ENCODE measurements around the gene RAP1A.

The RAP1A gene

GRCh38 chr1:111619635-111620440, at the start of gene RAP1A:
RAP1A (plus strand) TSS chr1:111619789; CDS start chr1:111691361, 71,572 bp downstream.
- FAIRE-seq (no peak), DNase-seq (ENCODE audit: insufficient read length, low spot score) (peak; percentile 80)

GRCh38 chr1:111569913-111570312, 49.7 kb upstream of the RAP1A start:
- DNase-seq (ENCODE audit: insufficient read length, low spot score) (no peak), FAIRE-seq (no peak)

- FAIRE-seq: no peak
- DNase-seq (ENCODE audit: insufficient read length, low spot score): no peak
Measured at GRCh38 chr1:111570781-111571181, 48.8 kb upstream of the RAP1A start.

GRCh38 chr1:111571239-111571638, 48.4 kb upstream of the RAP1A start:
- FAIRE-seq: no peak
- DNase-seq (ENCODE audit: insufficient read length, low spot score): no peak

- FAIRE-seq: no peak
- DNase-seq (ENCODE audit: insufficient read length, low spot score): peak; percentile 19
Measured at GRCh38 chr1:111571987-111572386, 47.6 kb upstream of the RAP1A start.

- DNase-seq (ENCODE audit: insufficient read length, low spot score): no peak
- no peak for FAIRE-seq
Measured at GRCh38 chr1:111576547-111576946, 43.0 kb upstream of the RAP1A start.

- DNase-seq (ENCODE audit: insufficient read length, low spot score): no peak
- FAIRE-seq: no peak
Measured at GRCh38 chr1:111577814-111578213, 41.8 kb upstream of the RAP1A start.

- no peak for FAIRE-seq
- no peak for DNase-seq (ENCODE audit: insufficient read length, low spot score)
Measured at GRCh38 chr1:111581166-111581565, 38.4 kb upstream of the RAP1A start.

GRCh38 chr1:111582016-111582415, 37.6 kb upstream of the RAP1A start:
- FAIRE-seq: no peak
- no peak for DNase-seq (ENCODE audit: insufficient read length, low spot score)

- no peak for DNase-seq (ENCODE audit: insufficient read length, low spot score)
- no peak for FAIRE-seq
Measured at GRCh38 chr1:111582644-111583618, 36.7 kb upstream of the RAP1A start.

- DNase-seq (ENCODE audit: insufficient read length, low spot score) (no peak), FAIRE-seq (no peak)
Measured at GRCh38 chr1:111585447-111586086, 34.0 kb upstream of the RAP1A start.

GRCh38 chr1:111586112-111586511, 33.5 kb upstream of the RAP1A start:
- FAIRE-seq (no peak), DNase-seq (ENCODE audit: insufficient read length, low spot score) (no peak)

GRCh38 chr1:111587509-111588174, 31.9 kb upstream of the RAP1A start:
- FAIRE-seq (no peak), DNase-seq (ENCODE audit: insufficient read length, low spot score) (no peak)

GRCh38 chr1:111591937-111592336, 27.7 kb upstream of the RAP1A start:
- no peak for FAIRE-seq
- no peak for DNase-seq (ENCODE audit: insufficient read length, low spot score)

- FAIRE-seq: no peak
- DNase-seq (ENCODE audit: insufficient read length, low spot score): peak; percentile 32
Measured at GRCh38 chr1:111592389-111593361, 26.9 kb upstream of the RAP1A start.

GRCh38 chr1:111593403-111594305, 25.9 kb upstream of the RAP1A start:
- DNase-seq (ENCODE audit: insufficient read length, low spot score) (no peak), FAIRE-seq (no peak)

GRCh38 chr1:111594306-111594693, 25.3 kb upstream of the RAP1A start:
- no peak for DNase-seq (ENCODE audit: insufficient read length, low spot score)
- FAIRE-seq: no peak

- FAIRE-seq: no peak
- DNase-seq (ENCODE audit: insufficient read length, low spot score): no peak
Measured at GRCh38 chr1:111595807-111596206, 23.8 kb upstream of the RAP1A start.
